ENCODE measurements around the gene CARD11.

Gene CARD11

GRCh38 chr7:2883101-2883500 is 160.6 kb downstream of the CARD11 start:
- no peak overlapping the region for H3K4me3 ChIP-seq (ENCODE audit: low read depth, low read length)
- no peak for DNase-seq (ENCODE audit: low read depth)
- TF ChIP-seq, protein P1, sequence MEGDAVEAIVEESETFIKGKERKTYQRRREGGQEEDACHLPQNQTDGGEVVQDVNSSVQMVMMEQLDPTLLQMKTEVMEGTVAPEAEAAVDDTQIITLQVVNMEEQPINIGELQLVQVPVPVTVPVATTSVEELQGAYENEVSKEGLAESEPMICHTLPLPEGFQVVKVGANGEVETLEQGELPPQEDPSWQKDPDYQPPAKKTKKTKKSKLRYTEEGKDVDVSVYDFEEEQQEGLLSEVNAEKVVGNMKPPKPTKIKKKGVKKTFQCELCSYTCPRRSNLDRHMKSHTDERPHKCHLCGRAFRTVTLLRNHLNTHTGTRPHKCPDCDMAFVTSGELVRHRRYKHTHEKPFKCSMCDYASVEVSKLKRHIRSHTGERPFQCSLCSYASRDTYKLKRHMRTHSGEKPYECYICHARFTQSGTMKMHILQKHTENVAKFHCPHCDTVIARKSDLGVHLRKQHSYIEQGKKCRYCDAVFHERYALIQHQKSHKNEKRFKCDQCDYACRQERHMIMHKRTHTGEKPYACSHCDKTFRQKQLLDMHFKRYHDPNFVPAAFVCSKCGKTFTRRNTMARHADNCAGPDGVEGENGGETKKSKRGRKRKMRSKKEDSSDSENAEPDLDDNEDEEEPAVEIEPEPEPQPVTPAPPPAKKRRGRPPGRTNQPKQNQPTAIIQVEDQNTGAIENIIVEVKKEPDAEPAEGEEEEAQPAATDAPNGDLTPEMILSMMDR (IDR thresholded peaks at IDR 0.05; ENCODE audit: low read depth, low read length, missing control alignments): no peak

GRCh38 chr7:2882111-2882510 is 161.6 kb downstream of the CARD11 start:
- H3K4me3 ChIP-seq (ENCODE audit: low read depth, low read length): no peak overlapping the region
- no peak for DNase-seq (ENCODE audit: low read depth)
- TF ChIP-seq, protein P1 (IDR thresholded peaks at IDR 0.05; ENCODE audit: low read depth, low read length, missing control alignments): no peak

DNA sequence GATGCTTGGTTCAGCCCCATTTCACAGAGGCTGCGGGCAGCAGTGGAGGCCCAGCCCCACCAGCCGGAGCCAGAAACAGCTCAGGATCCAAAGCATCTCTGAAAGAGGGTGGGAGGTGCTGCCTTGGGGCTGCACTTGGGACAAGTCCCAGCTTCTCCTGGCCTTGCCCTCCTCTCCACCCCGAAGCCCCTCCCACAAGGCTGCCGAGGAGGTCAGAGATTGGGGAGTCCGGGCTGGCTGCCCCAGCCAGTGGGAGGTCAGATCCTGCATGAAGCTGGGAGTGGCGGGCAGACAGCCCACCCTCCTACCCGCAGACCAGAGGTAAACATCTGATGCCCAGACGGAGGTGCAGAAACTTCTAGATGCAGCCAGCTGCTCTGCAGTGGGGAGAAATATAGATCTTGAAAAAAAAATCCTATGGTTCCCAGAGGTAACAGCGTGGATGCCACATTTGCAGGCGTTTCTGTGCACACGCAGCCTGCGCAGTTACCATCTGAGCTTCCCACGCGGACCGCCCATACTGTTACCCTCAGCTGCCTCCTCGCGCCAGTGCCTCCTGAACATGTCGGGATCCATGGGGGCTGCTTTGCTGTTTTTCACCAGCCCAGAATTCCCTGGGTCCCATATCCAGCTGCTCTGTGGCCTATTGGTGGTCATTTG is 162.7 kb downstream of the CARD11 start:
- no peak overlapping the region for H3K4me3 ChIP-seq (ENCODE audit: low read depth, low read length)
- DNase-seq (ENCODE audit: low read depth): no peak
- TF ChIP-seq, protein P1 (IDR thresholded peaks at IDR 0.05; ENCODE audit: low read depth, low read length, missing control alignments): no peak

- TF ChIP-seq, protein P1 (IDR thresholded peaks at IDR 0.05; ENCODE audit: low read depth, low read length, missing control alignments): no peak
- no peak overlapping the region for H3K4me3 ChIP-seq (ENCODE audit: low read depth, low read length)
- no peak for DNase-seq (ENCODE audit: low read depth)
Measured at GRCh38 chr7:2880051-2880450, 163.6 kb downstream of the CARD11 start.

DNA sequence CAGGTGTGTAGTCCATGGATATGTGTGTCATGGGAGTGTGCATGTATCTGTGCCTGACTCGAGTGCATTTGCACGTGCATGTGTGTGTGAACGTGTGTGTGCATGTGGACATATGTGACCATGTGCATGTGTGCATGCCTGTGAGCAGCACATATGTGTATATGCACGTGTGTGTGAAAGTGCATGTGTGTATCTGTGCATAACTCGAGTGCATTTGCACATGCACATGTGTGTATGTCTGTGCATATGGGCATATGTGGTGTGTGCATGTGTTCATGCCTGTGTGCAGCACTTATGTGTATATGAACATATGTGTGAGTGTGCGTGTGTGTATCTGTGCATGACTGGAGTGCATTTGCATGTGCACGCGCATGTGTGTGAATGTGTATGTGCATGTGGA is 164.3 kb downstream of the CARD11 start:
- DNase-seq (ENCODE audit: low read depth): no peak
- no peak overlapping the region for H3K4me3 ChIP-seq (ENCODE audit: low read depth, low read length)
- TF ChIP-seq, protein P1 (IDR thresholded peaks at IDR 0.05; ENCODE audit: low read depth, low read length, missing control alignments): no peak

- H3K4me3 ChIP-seq (ENCODE audit: low read depth, low read length): no peak overlapping the region
- no peak for DNase-seq (ENCODE audit: low read depth)
- TF ChIP-seq, protein P1 (IDR thresholded peaks at IDR 0.05; ENCODE audit: low read depth, low read length, missing control alignments): no peak
Measured at GRCh38 chr7:2878306-2878705, 165.4 kb downstream of the CARD11 start.

All from GM12864 (cell line).